GM12878 (cell line): Measurements from ENCODE around the gene RCN2.

Source experiments
- EP300 ChIP-seq, 2 experiments: fragments of 150-350 bp in 1 of 2; IDR thresholded peaks; 2 replicates each; pipeline ENCODE4 v1.6.1; 2011 to 2012; ENCODE audit warnings: low read depth in 2 of 2, low read length in 2 of 2, borderline replicate concordance in 1 of 2, improper control_type of control experiment in 1 of 2, inconsistent platforms in 1 of 2; ENCODE audit not compliant: control insufficient read depth in 1 of 2
- GATAD2B ChIP-seq: fragments of 450-650 bp; conservative IDR thresholded peaks from 2 replicates; pipeline ENCODE4 v1.6.1; 2017; ENCODE audit warnings: low read depth, mild to moderate bottlenecking, moderate library complexity
- JUND ChIP-seq: IDR thresholded peaks from 2 replicates; pipeline ENCODE4 v1.6.1; 2012; ENCODE audit warnings: low read depth, mild to moderate bottlenecking, low read length, improper control_type of control experiment, moderate library complexity
- NFYB ChIP-seq: IDR thresholded peaks from 2 replicates; pipeline ENCODE4 v1.6.1; 2011; ENCODE audit warnings: low read depth, mild to moderate bottlenecking, low read length, improper control_type of control experiment, moderate library complexity; ENCODE audit not compliant: insufficient read depth
- POLR2A ChIP-seq: IDR thresholded peaks from 2 replicates; pipeline ENCODE4 v1.6.1; 2011; ENCODE audit warnings: low read depth, mild to moderate bottlenecking, low read length
- RCOR1 ChIP-seq: conservative IDR thresholded peaks from 2 replicates; pipeline ENCODE4 v1.6.1; 2012; ENCODE audit warnings: low read depth, low read length, improper control_type of control experiment
- REST ChIP-seq: IDR thresholded peaks from 2 replicates; pipeline ENCODE4 v1.6.1; 2012; ENCODE audit warnings: mild to moderate bottlenecking, low read depth, low read length
- SREBF1 ChIP-seq: IDR thresholded peaks from 2 replicates; pipeline ENCODE4 v1.6.1; 2012; ENCODE audit warnings: mild to moderate bottlenecking, low read length
- ZBTB11 ChIP-seq: fragments of 450-650 bp; formaldehyde crosslinking; IDR thresholded peaks from 2 replicates; pipeline ENCODE4 v1.5.0; 2022; ENCODE audit warnings: mild to moderate bottlenecking, missing genetic modification characterization
- TF ChIP-seq, protein P1 (sequence below), 3 experiments: IDR thresholded peaks in 2 of 3; conservative IDR thresholded peaks in 1 of 3; 2 replicates each; pipeline ENCODE4 v1.5.1; 2011; ENCODE audit warnings: low read depth in 3 of 3, low read length in 3 of 3, mild to moderate bottlenecking in 3 of 3, control low read depth in 2 of 3, moderate library complexity in 2 of 3, inconsistent platforms in 1 of 3, mixed read lengths in 1 of 3; ENCODE audit not compliant: control insufficient read depth in 2 of 3, insufficient read depth in 1 of 3; ENCODE audit errors: extremely low read depth in 1 of 3
- TF ChIP-seq, protein P2 (sequence below): fragments of 150-350 bp; IDR thresholded peaks from 2 replicates; pipeline ENCODE4 v1.6.1; 2016; ENCODE audit warnings: low read depth, low read length

- TF ChIP-seq, protein P1, sequence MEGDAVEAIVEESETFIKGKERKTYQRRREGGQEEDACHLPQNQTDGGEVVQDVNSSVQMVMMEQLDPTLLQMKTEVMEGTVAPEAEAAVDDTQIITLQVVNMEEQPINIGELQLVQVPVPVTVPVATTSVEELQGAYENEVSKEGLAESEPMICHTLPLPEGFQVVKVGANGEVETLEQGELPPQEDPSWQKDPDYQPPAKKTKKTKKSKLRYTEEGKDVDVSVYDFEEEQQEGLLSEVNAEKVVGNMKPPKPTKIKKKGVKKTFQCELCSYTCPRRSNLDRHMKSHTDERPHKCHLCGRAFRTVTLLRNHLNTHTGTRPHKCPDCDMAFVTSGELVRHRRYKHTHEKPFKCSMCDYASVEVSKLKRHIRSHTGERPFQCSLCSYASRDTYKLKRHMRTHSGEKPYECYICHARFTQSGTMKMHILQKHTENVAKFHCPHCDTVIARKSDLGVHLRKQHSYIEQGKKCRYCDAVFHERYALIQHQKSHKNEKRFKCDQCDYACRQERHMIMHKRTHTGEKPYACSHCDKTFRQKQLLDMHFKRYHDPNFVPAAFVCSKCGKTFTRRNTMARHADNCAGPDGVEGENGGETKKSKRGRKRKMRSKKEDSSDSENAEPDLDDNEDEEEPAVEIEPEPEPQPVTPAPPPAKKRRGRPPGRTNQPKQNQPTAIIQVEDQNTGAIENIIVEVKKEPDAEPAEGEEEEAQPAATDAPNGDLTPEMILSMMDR (IDR thresholded peaks at IDR 0.05 in 2 of 3, conservative IDR thresholded peaks at IDR 0.05 in 1 of 3; ENCODE audit: control insufficient read depth in 2 of 3, extremely low read depth in 1 of 3, insufficient read depth in 1 of 3, low read depth in 3 of 3, low read length in 3 of 3): no peak
- TF ChIP-seq REST: no peak
- no peak for TF ChIP-seq POLR2A
- TF ChIP-seq JUND: no peak
- TF ChIP-seq ZBTB11 (CRISPR knock-in tag): no peak
- no peak for TF ChIP-seq EP300 (IDR thresholded peaks at IDR 0.05; ENCODE audit: borderline replicate concordance in 1 of 2, control insufficient read depth in 1 of 2, low read depth in 2 of 2, low read length in 2 of 2)
- TF ChIP-seq GATAD2B: no peak
- TF ChIP-seq RCOR1: no peak
- TF ChIP-seq SREBF1: no peak
- TF ChIP-seq, protein P2, sequence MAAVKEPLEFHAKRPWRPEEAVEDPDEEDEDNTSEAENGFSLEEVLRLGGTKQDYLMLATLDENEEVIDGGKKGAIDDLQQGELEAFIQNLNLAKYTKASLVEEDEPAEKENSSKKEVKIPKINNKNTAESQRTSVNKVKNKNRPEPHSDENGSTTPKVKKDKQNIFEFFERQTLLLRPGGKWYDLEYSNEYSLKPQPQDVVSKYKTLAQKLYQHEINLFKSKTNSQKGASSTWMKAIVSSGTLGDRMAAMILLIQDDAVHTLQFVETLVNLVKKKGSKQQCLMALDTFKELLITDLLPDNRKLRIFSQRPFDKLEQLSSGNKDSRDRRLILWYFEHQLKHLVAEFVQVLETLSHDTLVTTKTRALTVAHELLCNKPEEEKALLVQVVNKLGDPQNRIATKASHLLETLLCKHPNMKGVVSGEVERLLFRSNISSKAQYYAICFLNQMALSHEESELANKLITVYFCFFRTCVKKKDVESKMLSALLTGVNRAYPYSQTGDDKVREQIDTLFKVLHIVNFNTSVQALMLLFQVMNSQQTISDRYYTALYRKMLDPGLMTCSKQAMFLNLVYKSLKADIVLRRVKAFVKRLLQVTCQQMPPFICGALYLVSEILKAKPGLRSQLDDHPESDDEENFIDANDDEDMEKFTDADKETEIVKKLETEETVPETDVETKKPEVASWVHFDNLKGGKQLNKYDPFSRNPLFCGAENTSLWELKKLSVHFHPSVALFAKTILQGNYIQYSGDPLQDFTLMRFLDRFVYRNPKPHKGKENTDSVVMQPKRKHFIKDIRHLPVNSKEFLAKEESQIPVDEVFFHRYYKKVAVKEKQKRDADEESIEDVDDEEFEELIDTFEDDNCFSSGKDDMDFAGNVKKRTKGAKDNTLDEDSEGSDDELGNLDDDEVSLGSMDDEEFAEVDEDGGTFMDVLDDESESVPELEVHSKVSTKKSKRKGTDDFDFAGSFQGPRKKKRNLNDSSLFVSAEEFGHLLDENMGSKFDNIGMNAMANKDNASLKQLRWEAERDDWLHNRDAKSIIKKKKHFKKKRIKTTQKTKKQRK: no peak
- TF ChIP-seq NFYB: no peak
These were observed 14.0 kb downstream of the RCN2 start for GRCh38 chr15:76945494-76946093.
